HG03521 (cell line): Measurements from ENCODE around the gene RAP1GDS1.
"Not testable (repeated sequence)": the region's sequence is repeated elsewhere in the genome, so short reads cannot be mapped to it uniquely, and the experiment has no call there.

Experiments
- ATAC-seq: cut with Tn5 transposase; IDR thresholded peaks from one replicate; pipeline ENCODE4 v1.9.1; 2021; ENCODE audit warnings: mild to moderate bottlenecking, moderate library complexity; ENCODE audit not compliant: unreplicated experiment

RAP1GDS1 gene

DNA sequence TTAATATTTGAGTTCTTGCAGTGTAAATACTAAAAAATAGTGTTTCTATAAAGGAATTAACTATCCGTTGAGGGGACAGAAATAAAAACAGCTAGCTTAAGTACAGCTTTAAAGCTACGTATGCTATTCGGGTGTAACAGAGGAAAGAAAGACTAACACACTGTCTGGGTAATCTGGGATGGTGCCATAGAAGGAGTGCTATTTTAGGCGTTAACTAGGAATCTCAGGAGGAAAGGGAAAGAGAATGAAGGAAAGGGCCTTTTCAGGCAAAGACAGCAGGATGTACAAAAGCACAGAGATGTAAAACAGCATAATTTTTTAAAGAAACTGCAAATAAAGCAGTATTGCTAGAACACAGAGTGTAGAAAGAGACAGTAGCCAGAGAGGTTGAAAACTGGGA lies 161.8 kb downstream of the RAP1GDS1 start:
- no peak for ATAC-seq

GRCh38 chr4:98430708-98431403 lies 169.7 kb downstream of the RAP1GDS1 start:
- ATAC-seq = no peak

DNA sequence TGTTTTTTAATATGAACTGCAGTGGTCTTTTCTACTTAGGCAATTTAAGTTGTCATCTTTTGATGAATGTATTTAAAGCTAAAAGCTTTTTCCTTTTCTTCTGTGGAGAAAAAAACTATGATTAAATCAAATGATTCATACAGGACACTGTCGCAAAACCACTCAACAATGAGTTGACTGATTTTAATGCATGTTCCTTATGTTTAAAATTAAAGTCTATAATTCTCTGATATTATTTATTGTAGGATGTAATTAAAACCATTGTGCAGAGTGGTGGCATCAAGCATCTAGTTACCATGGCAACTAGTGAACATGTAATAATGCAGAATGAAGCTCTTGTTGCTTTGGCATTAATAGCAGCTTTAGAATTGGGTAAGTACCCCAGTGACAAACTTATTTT lies 172.5 kb downstream of the RAP1GDS1 start:
- ATAC-seq = no peak

DNA sequence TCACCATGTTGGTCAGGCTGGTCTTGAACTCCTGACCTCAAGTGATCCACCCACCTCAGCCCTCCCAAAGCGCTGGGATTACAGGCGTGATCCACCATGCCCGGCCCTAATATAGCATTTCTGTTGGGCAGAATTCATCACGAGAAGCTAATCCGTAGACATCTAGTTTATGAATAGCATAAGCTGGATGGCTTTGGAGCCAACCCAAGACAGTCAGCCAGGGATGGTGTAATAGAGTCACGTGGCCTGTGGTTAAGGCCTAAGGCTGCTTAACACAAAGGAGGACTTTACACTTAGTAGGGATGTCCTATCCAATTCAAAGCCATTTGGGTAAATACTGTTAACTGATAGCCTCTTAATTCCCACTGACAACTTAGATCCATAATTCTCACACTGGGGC lies 173.6 kb downstream of the RAP1GDS1 start:
- ATAC-seq = no peak

- ATAC-seq = no peak
Measured at GRCh38 chr4:98444371-98444770, 183.2 kb downstream of the RAP1GDS1 start.

- ATAC-seq = peak; percentile 76
Measured at GRCh38 chr4:98446499-98447375, 185.6 kb downstream of the RAP1GDS1 start.

- no peak for ATAC-seq
Measured at GRCh38 chr4:98447648-98448047, 186.5 kb downstream of the RAP1GDS1 start.

GRCh38 chr4:98448908-98449307 lies 187.7 kb downstream of the RAP1GDS1 start:
- ATAC-seq = no peak

DNA sequence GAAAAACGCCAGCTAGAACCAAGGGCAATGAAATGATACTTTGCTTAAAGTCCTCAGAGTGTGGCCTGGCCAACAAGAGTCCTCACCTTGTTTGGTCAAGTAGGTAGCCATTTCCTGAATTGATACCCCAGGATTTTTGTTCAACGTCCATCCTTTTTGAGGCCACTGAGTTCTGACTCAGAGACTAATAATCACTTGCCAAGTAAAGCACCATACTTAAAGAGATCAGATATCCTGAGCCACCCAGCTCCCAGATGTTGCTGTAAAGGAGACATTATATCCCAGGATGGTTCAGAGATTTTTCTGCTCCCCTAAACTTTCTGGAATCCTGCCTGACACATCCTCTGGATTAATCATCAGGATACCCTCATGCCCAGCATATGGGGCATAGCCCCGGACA lies 190.9 kb downstream of the RAP1GDS1 start:
- ATAC-seq = no peak

DNA sequence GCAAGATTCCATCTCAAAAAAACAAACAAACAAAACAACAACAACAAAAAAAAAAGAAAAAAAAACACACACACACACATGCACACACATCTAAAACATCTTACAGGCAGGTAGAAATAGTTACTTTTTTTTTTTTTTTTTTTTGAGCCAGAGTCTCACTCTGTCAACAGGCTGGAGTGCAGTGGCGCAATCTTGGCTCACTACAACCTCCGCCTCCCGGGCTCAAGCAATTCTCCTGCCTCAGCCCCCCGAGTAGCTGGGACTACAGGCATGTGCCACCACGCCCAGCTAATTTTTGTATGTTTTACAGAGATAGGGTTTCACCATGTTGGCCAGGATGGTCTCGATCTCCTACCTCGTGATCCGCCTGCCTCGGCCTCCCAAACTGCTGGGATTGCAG lies 196.2 kb downstream of the RAP1GDS1 start:
- not testable (repeated sequence) for ATAC-seq

DNA sequence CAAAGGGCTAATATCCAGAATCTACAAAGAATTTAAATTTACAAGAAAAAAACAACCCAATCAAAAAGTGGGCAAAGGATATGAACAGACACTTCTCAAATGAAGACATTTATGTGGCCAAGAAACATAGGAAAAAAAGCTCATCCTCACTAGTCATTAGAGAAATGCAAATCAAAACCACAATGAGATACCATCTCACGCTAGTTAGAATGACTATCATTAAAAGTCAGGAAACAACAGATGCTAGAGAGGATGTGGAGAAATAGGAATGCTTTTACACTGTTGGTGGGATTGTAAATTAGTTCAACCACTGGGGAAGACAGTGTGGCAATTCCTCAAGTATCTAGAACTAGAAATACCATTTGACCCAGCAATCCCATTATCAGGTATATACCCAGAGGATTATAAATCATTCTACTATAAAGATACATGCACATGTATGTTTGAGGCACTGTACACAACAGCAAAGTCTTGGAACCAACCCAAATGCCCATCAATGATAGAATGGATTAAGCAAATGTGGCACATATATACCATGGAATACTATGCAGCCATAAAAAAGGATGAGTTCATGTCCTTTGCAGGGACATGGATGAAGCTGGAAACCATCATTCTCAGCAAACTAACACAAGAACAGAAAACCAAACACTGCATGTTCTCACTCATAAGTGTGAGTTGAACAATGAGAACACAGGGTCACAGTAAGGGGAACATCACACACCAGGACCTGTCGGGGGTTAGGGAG lies 200.1 kb downstream of the RAP1GDS1 start:
- ATAC-seq = not testable (repeated sequence)

GRCh38 chr4:98462487-98462886 lies 201.3 kb downstream of the RAP1GDS1 start:
- no peak for ATAC-seq

GRCh38 chr4:98466868-98467599 lies 205.8 kb downstream of the RAP1GDS1 start:
- no peak for ATAC-seq

DNA sequence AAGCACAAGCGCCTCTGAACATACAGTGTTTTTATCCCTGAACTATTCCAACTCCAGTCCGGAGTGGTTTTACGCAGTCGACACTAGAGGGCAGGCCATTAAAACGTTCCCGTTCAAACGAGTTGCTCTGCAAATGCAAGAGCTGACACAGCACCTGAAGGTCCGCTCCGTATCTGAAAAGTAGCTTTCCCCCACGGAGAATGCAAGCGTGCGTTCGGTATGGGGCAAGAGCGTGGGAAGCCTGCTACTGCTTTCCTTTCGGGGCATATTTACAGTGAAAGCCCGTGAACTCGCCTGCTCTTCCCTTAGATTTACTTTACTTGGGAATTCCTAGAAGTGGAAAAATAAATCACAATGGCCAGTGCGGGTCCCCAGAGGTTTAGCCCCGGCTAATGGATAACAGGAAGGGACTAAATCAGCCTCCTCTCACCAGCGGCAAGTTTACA lies 206.5 kb downstream of the RAP1GDS1 start:
- ATAC-seq = peak; percentile 89

GRCh38 chr4:98468709-98469108 lies 207.5 kb downstream of the RAP1GDS1 start:
- no peak for ATAC-seq

GRCh38 chr4:98469771-98470170 lies 208.6 kb downstream of the RAP1GDS1 start:
- ATAC-seq = no peak

DNA sequence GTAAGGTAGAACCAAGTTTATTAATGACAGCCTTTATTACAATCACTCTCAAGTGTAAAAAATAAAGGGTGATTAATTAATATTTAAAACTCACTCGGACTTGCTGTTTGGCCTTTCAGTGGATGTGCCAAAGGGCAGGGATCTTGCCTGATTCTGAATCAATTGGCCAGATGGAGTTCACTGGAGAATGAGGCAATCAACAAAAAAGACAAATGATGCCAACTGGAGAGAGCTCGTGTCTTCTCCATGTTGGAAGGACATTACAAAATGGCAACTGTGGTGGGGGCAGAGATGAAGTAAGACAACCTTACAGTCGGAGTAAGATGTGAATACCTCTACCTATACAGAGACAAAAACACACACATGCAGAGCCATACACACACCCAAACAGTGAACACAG lies 209.2 kb downstream of the RAP1GDS1 start:
- ATAC-seq = no peak

DNA sequence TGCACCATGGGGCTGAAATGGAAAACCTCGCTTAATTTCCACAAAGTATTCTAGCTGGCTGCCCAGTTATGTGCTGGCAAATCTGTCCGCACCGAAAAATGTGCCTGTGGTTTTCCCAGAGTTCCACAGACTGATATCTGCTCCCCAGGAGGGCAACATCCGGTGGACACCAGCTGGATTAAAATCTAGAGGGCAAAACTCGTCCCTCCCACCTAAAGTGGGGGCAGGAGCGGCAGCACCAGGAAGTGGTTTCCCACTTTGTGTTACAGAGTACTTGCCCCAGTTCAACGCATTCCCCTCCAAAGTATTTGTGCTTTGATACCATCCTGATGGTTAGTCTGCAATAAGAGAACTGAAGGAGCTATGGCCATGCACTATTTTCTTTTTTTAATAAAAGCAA lies 209.6 kb downstream of the RAP1GDS1 start:
- ATAC-seq = no peak

DNA sequence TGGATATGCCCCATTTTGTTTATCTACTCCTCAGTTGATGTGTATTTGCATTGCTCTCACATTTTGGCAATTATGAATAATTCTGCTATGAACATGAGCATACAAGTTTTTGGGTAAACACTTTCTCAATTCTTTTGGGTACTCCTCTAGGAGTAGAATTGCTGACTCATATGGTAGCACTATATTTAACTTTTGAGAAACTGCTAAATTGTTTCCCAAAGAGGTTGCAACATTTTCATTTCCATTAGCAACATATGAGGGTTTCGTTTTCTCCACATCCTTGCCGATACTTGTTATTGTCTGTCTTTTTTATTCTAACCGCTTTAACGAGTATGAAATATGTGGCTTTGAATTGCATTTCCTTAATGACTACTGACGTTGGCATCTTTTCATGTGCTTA lies 211.9 kb downstream of the RAP1GDS1 start:
- no peak for ATAC-seq

DNA sequence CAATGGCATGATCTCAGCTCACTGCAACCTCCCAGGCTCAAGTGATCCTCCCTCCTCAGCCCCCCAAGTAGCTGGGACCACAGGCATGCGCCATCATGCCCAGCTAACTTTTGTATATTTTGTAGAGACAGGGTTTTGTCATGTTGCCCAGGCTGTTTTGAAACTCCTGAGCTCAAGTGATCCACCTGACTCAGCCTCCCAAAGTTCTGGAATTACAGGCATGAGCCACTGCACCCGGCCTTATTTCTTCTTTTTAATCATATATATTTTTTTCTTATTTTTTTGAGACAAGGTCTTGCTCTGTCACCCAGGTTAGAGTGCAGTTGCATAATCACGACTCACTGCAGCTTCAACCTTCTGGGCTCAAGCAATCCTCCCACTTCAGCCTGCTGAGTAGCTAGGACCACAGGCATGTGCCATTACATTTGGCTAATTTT lies 213.2 kb downstream of the RAP1GDS1 start:
- no peak for ATAC-seq

DNA sequence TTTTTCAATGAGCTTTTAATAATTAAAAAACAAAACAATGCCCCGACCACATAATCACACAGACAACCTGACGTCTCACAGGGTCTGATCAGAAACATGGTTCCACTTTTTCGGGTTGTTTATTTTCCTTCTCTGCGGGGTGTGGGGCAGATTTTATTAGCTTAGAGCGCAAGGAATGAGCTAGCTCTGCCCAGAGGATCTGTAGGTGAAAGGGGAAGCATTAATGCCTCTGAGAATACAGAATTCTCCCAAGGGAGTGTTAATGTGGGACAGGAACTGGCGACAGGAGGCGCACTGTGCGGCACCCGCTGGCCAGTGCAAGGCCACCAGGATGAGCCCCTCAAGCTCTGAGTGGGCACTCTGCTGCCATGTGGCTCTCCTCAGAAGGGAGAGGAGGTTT lies 215.7 kb downstream of the RAP1GDS1 start:
- ATAC-seq = no peak
